Kidney epithelial cell (primary cell): ENCODE measurements around the gene ENTPD2. TPM values are rescaled to one million over a fixed set of nuclear protein-coding genes. Genes with fewer than 3 reads are reported as not detected.

Source experiments
- DNase-seq: peaks from one replicate; pipeline ENCODE4 v3.0.0-alpha.2; 2010; ENCODE audit warnings: low read depth
- H3K27me3 ChIP-seq: 2 replicates; pipeline ENCODE4 v1.6.0; 2011; ENCODE audit warnings: low read length; ENCODE audit not compliant: control insufficient read depth, insufficient read depth
- H3K36me3 ChIP-seq: 2 replicates; pipeline ENCODE4 v1.5.1; 2011; ENCODE audit warnings: low read length; ENCODE audit not compliant: control insufficient read depth, insufficient read depth
- H3K4me3 ChIP-seq: 2 replicates; pipeline ENCODE4 v1.5.1; 2011; ENCODE audit warnings: low read depth, mild to moderate bottlenecking, control low read depth, low read length
- total RNA-seq: library from RNA; depleted of rRNA; stranded (reverse); fragments of >200 nt; gene quantifications from 2 replicates; pipeline ENCODE4 v1.2.3, GENCODE V29; 2015
- TF ChIP-seq, protein P1 (sequence below): IDR thresholded peaks from 2 replicates; pipeline ENCODE4 v1.5.1; 2011; ENCODE audit warnings: mild to moderate bottlenecking, moderate library complexity, low read length, control low read depth, inconsistent platforms; ENCODE audit not compliant: insufficient read depth, poor library complexity, severe bottlenecking

The ENTPD2 gene
- total RNA-seq, 1 donor from 2014 or later = 0.21 TPM

DNA sequence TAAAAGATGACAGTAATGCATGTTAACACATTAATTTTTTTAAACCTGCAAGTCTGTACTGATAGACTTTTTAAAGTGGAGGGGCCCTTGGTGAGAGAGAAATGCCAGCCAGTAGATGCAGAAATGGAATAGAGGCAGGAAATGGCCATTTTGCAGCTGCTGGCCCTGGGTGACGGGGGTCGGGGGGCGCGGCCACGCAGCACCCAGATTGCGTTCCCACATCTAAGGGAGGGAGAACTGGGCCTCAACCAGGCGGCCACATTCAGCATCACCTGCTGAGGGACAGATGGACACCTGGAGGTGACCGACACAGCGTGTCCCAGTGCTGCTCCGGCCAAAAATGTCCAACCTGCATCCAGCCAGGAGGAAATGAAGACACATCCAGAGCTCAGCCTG, 51.2 kb downstream of the ENTPD2 start:
- Histone ChIP-seq H3K4me3 (no peak overlapping the region), H3K36me3 (no peaks in the 10 kb centered on the region), H3K27me3 (no peaks in the 10 kb centered on the region)
- TF ChIP-seq, protein P1, sequence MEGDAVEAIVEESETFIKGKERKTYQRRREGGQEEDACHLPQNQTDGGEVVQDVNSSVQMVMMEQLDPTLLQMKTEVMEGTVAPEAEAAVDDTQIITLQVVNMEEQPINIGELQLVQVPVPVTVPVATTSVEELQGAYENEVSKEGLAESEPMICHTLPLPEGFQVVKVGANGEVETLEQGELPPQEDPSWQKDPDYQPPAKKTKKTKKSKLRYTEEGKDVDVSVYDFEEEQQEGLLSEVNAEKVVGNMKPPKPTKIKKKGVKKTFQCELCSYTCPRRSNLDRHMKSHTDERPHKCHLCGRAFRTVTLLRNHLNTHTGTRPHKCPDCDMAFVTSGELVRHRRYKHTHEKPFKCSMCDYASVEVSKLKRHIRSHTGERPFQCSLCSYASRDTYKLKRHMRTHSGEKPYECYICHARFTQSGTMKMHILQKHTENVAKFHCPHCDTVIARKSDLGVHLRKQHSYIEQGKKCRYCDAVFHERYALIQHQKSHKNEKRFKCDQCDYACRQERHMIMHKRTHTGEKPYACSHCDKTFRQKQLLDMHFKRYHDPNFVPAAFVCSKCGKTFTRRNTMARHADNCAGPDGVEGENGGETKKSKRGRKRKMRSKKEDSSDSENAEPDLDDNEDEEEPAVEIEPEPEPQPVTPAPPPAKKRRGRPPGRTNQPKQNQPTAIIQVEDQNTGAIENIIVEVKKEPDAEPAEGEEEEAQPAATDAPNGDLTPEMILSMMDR = no peak
- DNase-seq = no peak

GRCh38 chr9:137001857-137002645, 51.8 kb downstream of the ENTPD2 start:
- TF ChIP-seq, protein P1 = no peak
- DNase-seq = no peak
- Histone ChIP-seq H3K4me3 (no peak overlapping the region), H3K27me3 (no peaks in the 10 kb centered on the region), H3K36me3 (no peaks in the 10 kb centered on the region)

- no peak for DNase-seq
- no peaks in the 10 kb centered on the region for H3K36me3 ChIP-seq
- no peak overlapping the region for H3K4me3 ChIP-seq
- TF ChIP-seq, protein P1 = no peak
- no peaks in the 10 kb centered on the region for H3K27me3 ChIP-seq
Observed at GRCh38 chr9:137000177-137000930, 53.5 kb downstream of the ENTPD2 start.

Other genes starting within 250 kb of the ENTPD2 start
- 99.3 and 118 TPM in 2 replicates for gene RABL6, start 246.1 kb downstream of the ENTPD2 start, total RNA-seq
- 0.75 and 0.96 TPM in 2 replicates for gene AJM1, start 211.6 kb downstream of the ENTPD2 start, total RNA-seq
- 124 and 129 TPM in 2 replicates for gene PHPT1, start 204.7 kb downstream of the ENTPD2 start, total RNA-seq
- gene MAMDC4, start 201.7 kb downstream of the ENTPD2 start, total RNA-seq = 3.7 and 6.4 TPM in 2 replicates
- 792 and 948 TPM in 2 replicates for gene EDF1, start 187.8 kb downstream of the ENTPD2 start, total RNA-seq
- gene TRAF2, start 167.5 kb downstream of the ENTPD2 start, total RNA-seq = 17.5 and 17.7 TPM in 2 replicates
- 174 and 222 TPM in 2 replicates for gene FBXW5, start 109.3 kb downstream of the ENTPD2 start, total RNA-seq
- gene C8G, start 108.8 kb downstream of the ENTPD2 start, total RNA-seq = not detected in 2 replicates
- gene LCN12, start 101.8 kb downstream of the ENTPD2 start, total RNA-seq = 1.2 TPM in 1 of 2 replicates, not detected in the other
- 2.0 and 3.8 TPM in 2 replicates for gene PTGDS, start 76.6 kb downstream of the ENTPD2 start, total RNA-seq
- not detected in 2 replicates for gene LCNL1, start 71.1 kb downstream of the ENTPD2 start, total RNA-seq
- 42.2 and 46.8 TPM in 2 replicates for gene PAXX, start 61.6 kb downstream of the ENTPD2 start, total RNA-seq
- 0.75 TPM in 1 of 2 replicates, not detected in the other for gene CLIC3, start 57.5 kb downstream of the ENTPD2 start, total RNA-seq
- 5.3 and 15.4 TPM in 2 replicates for gene ABCA2, start 25.8 kb downstream of the ENTPD2 start, total RNA-seq
- gene FUT7, start 22.0 kb downstream of the ENTPD2 start, total RNA-seq = not detected in 2 replicates
- gene NPDC1, start 7.9 kb downstream of the ENTPD2 start, total RNA-seq = 58.3 and 76.1 TPM in 2 replicates
- 5.3 and 5.8 TPM in 2 replicates for gene SAPCD2, start 16.5 kb upstream of the ENTPD2 start, total RNA-seq
- gene UAP1L1, start 23.5 kb upstream of the ENTPD2 start, total RNA-seq = 9.7 and 11.7 TPM in 2 replicates
- 76.8 and 80.3 TPM in 2 replicates for gene MAN1B1, start 32.9 kb upstream of the ENTPD2 start, total RNA-seq
- gene DPP7, start 60.7 kb upstream of the ENTPD2 start, total RNA-seq = 116 and 137 TPM in 2 replicates
- 0.04 TPM in 1 of 2 replicates, not detected in the other for gene GRIN1, start 85.1 kb upstream of the ENTPD2 start, total RNA-seq
- gene LRRC26, start 116.0 kb upstream of the ENTPD2 start, total RNA-seq = not detected in 2 replicates
- gene TMEM210, start 118.0 kb upstream of the ENTPD2 start, total RNA-seq = not detected in 2 replicates
- 18.8 and 26.1 TPM in 2 replicates for gene ANAPC2, start 134.5 kb upstream of the ENTPD2 start, total RNA-seq
- 91.4 and 95.1 TPM in 2 replicates for gene SSNA1, start 134.6 kb upstream of the ENTPD2 start, total RNA-seq
- gene TPRN, start 146.7 kb upstream of the ENTPD2 start, total RNA-seq = 15.2 and 20.1 TPM in 2 replicates
- 39.2 and 40.3 TPM in 2 replicates for gene TMEM203, start 151.6 kb upstream of the ENTPD2 start, total RNA-seq
- 19.1 and 28.6 TPM in 2 replicates for gene NDOR1, start 151.6 kb upstream of the ENTPD2 start, total RNA-seq
- gene RNF208, start 168.2 kb upstream of the ENTPD2 start, total RNA-seq = 3.1 and 4.2 TPM in 2 replicates
- gene CYSRT1, start 171.1 kb upstream of the ENTPD2 start, total RNA-seq = 2.1 and 3.8 TPM in 2 replicates
- not detected in 2 replicates for gene RNF224, start 173.4 kb upstream of the ENTPD2 start, total RNA-seq
- 0.25 TPM in 1 of 2 replicates, not detected in the other for gene SLC34A3, start 176.8 kb upstream of the ENTPD2 start, total RNA-seq
- gene TUBB4B, start 187.2 kb upstream of the ENTPD2 start, total RNA-seq = 262 and 275 TPM in 2 replicates
- gene STPG3, start 197.2 kb upstream of the ENTPD2 start, total RNA-seq = not detected in 2 replicates
- gene NELFB, start 201.3 kb upstream of the ENTPD2 start, total RNA-seq = 47.3 and 67.0 TPM in 2 replicates
- gene TOR4A, start 223.7 kb upstream of the ENTPD2 start, total RNA-seq = 33.5 and 50.3 TPM in 2 replicates
- 8.4 and 11.4 TPM in 2 replicates for gene NRARP, start 248.2 kb upstream of the ENTPD2 start, total RNA-seq